H9 (cell line): Measurements from ENCODE around the gene TRPM1. TPM values are rescaled to one million over a fixed set of nuclear protein-coding genes. Genes with fewer than 3 reads are reported as not detected.

Experiments used
- DNase-seq: peaks from one replicate; pipeline ENCODE4 v3.0.0-alpha.2; 2017
- H2AFZ ChIP-seq: one replicate; pipeline ENCODE4 v1.6.1; 2013; ENCODE audit warnings: mild to moderate bottlenecking, low read length, control low read depth, moderate library complexity
- H2AK5ac ChIP-seq: 2 replicates; pipeline ENCODE4 v1.6.1; 2013; ENCODE audit warnings: low read length, control low read depth, mixed read lengths; ENCODE audit not compliant: insufficient read length
- H2BK120ac ChIP-seq: one replicate; pipeline ENCODE4 v1.6.1; 2013; ENCODE audit warnings: low read depth, mild to moderate bottlenecking, low read length, control low read depth, inconsistent platforms; ENCODE audit not compliant: poor library complexity, severe bottlenecking
- H2BK12ac ChIP-seq: 2 replicates; pipeline ENCODE4 v1.6.1; 2013; ENCODE audit warnings: low read length, control low read depth, mixed read lengths, low read depth; ENCODE audit not compliant: insufficient read length
- H2BK15ac ChIP-seq: 2 replicates; pipeline ENCODE4 v1.6.1; 2013; ENCODE audit warnings: low read depth, low read length, control low read depth
- H2BK20ac ChIP-seq: one replicate; pipeline ENCODE4 v1.6.1; 2013; ENCODE audit warnings: low read depth, mild to moderate bottlenecking, low read length, control low read depth, inconsistent platforms; ENCODE audit not compliant: poor library complexity, severe bottlenecking
- H2BK5ac ChIP-seq: 2 replicates; pipeline ENCODE4 v1.6.1; 2013; ENCODE audit warnings: low read length, control low read depth, mixed read lengths; ENCODE audit not compliant: insufficient read length
- H3K14ac ChIP-seq: 2 replicates; pipeline ENCODE4 v1.6.1; 2013; ENCODE audit warnings: low read length, control low read depth; ENCODE audit not compliant: insufficient read depth
- H3K18ac ChIP-seq: 2 replicates; pipeline ENCODE4 v1.6.1; 2013; ENCODE audit warnings: low read depth, mild to moderate bottlenecking, mixed read lengths, low read length, control low read depth; ENCODE audit not compliant: insufficient read length
- H3K23ac ChIP-seq: 2 replicates; pipeline ENCODE4 v1.6.1; 2013; ENCODE audit warnings: low read length, control low read depth, mixed read lengths, low read depth; ENCODE audit not compliant: insufficient read length
- H3K23me2 ChIP-seq: 2 replicates; pipeline ENCODE4 v1.6.1; 2013; ENCODE audit warnings: low read depth, mild to moderate bottlenecking, mixed read lengths, low read length, control low read depth; ENCODE audit not compliant: insufficient read length, poor library complexity, severe bottlenecking
- H3K27ac ChIP-seq: 2 replicates; pipeline ENCODE4 v1.5.1; 2013; ENCODE audit warnings: low read length, control low read depth, mixed read lengths, low read depth; ENCODE audit not compliant: insufficient read length
- H3K27me3 ChIP-seq: 2 replicates; pipeline ENCODE4 v1.6.1; 2013; ENCODE audit warnings: low read length, control low read depth, inconsistent platforms; ENCODE audit not compliant: insufficient read depth
- H3K4ac ChIP-seq: 2 replicates; pipeline ENCODE4 v1.6.1; 2013; ENCODE audit warnings: low read depth, mild to moderate bottlenecking, control low read depth, inconsistent platforms, low read length, moderate library complexity
- H3K4me1 ChIP-seq: 2 replicates; pipeline ENCODE4 v1.6.1; 2013; ENCODE audit warnings: low read length, control low read depth, inconsistent platforms; ENCODE audit not compliant: insufficient read depth
- H3K4me2 ChIP-seq: 2 replicates; pipeline ENCODE4 v1.6.1; 2013; ENCODE audit warnings: low read length, control low read depth, mixed read lengths; ENCODE audit not compliant: insufficient read length, insufficient read depth
- H3K56ac ChIP-seq: 2 replicates; pipeline ENCODE4 v1.6.1; 2013; ENCODE audit warnings: low read depth, mild to moderate bottlenecking, mixed read lengths, low read length, control low read depth; ENCODE audit not compliant: insufficient read length
- H3K79me1 ChIP-seq: 2 replicates; pipeline ENCODE4 v1.6.1; 2013; ENCODE audit warnings: low read depth, mild to moderate bottlenecking, moderate library complexity, low read length, control low read depth, inconsistent platforms; ENCODE audit not compliant: insufficient read depth, poor library complexity, severe bottlenecking
- H3K79me2 ChIP-seq: 2 replicates; pipeline ENCODE4 v1.6.1; 2013; ENCODE audit warnings: low read length, control low read depth, inconsistent platforms; ENCODE audit not compliant: insufficient read depth
- H3K9ac ChIP-seq: 2 replicates; pipeline ENCODE4 v1.6.1; 2013; ENCODE audit warnings: low read length, control low read depth, mixed read lengths; ENCODE audit not compliant: insufficient read length; ENCODE audit errors: extremely low read depth
- H3K9me3 ChIP-seq: one replicate; pipeline ENCODE4 v1.6.1; 2013; ENCODE audit warnings: low read depth, low read length, inconsistent platforms; ENCODE audit not compliant: control insufficient read depth
- H3T11ph ChIP-seq: one replicate; pipeline ENCODE4 v1.6.1; 2013; ENCODE audit warnings: mild to moderate bottlenecking, low read length, control low read depth, inconsistent platforms
- H4K20me1 ChIP-seq: one replicate; pipeline ENCODE4 v1.6.1; 2013; ENCODE audit not compliant: control insufficient read depth, insufficient read length, insufficient read depth
- H4K5ac ChIP-seq: 2 replicates; pipeline ENCODE4 v1.6.1; 2013; ENCODE audit warnings: low read depth, mild to moderate bottlenecking, mixed read lengths, low read length, control low read depth; ENCODE audit not compliant: insufficient read length
- H4K8ac ChIP-seq: replicated peaks from 2 replicates; pipeline ENCODE4 v1.6.1; 2013; ENCODE audit warnings: low read length, control low read depth, mixed read lengths, low read depth; ENCODE audit not compliant: insufficient read length
- H4K91ac ChIP-seq: 2 replicates; pipeline ENCODE4 v1.6.1; 2013; ENCODE audit warnings: low read depth, mild to moderate bottlenecking, moderate library complexity, mixed read lengths, low read length, control low read depth; ENCODE audit not compliant: insufficient read length
- H3K27ac Mint-ChIP-seq, 3 experiments: 2 replicates in 2 of 3; 3 replicates in 1 of 3; pipeline ENCODE4 v1.8.0; 2020 to 2021; ENCODE audit warnings: mixed read lengths in 3 of 3, mild to moderate bottlenecking in 1 of 3, moderate library complexity in 1 of 3
- H3K27me3 Mint-ChIP-seq: 2 replicates; pipeline ENCODE4 v1.8.0; 2021; ENCODE audit warnings: low read depth, mild to moderate bottlenecking, moderate library complexity, mixed read lengths
- H3K36me3 Mint-ChIP-seq, 3 experiments: 2 replicates in 2 of 3; 3 replicates in 1 of 3; pipeline ENCODE4 v1.8.0; 2020 to 2021; ENCODE audit warnings: low read depth in 3 of 3, mixed read lengths in 3 of 3; ENCODE audit not compliant: insufficient read depth in 1 of 3
- H3K4me1 Mint-ChIP-seq, 2 experiments: 2 replicates each; pipeline ENCODE4 v1.8.0; 2020; ENCODE audit warnings: mixed read lengths in 2 of 2
- H3K4me3 Mint-ChIP-seq, 2 experiments: 2 replicates in 1 of 2; 3 replicates in 1 of 2; pipeline ENCODE4 v1.8.0; 2020 to 2021; ENCODE audit warnings: mild to moderate bottlenecking in 2 of 2, mixed read lengths in 2 of 2, moderate library complexity in 1 of 2
- H3K9me3 Mint-ChIP-seq, 2 experiments: 2 replicates in 1 of 2; 3 replicates in 1 of 2; pipeline ENCODE4 v1.8.0; 2020; ENCODE audit warnings: mild to moderate bottlenecking in 2 of 2, mixed read lengths in 2 of 2, moderate library complexity in 1 of 2
- CTCF ChIP-seq: fragments of 200-600 bp; sonication (generic); conservative IDR thresholded peaks from 3 replicates; pipeline ENCODE4 v1.8.0; 2021; ENCODE audit warnings: antibody characterized with exemption, mild to moderate bottlenecking
- WGBS: extraction: QIAGEN DNeasy Blood & Tissue Kit; methylation state at CpG from one replicate; pipeline ENCODE4 v1.1.7; 2013; ENCODE audit warnings: missing lambda C conversion rate, low lambda C conversion rate, mixed read lengths; ENCODE audit not compliant: insufficient read length; ENCODE audit errors: extremely low coverage; 5-methylcytosine and 5-hydroxymethylcytosine counted together
- total RNA-seq: library from RNA; stranded (reverse); gene quantifications from 2 replicates; pipeline ENCODE4 v1.2.1, GENCODE V29; 2021

The TRPM1 gene
- total RNA-seq, 1 experiment from 2014 or later, result not detected

DNA sequence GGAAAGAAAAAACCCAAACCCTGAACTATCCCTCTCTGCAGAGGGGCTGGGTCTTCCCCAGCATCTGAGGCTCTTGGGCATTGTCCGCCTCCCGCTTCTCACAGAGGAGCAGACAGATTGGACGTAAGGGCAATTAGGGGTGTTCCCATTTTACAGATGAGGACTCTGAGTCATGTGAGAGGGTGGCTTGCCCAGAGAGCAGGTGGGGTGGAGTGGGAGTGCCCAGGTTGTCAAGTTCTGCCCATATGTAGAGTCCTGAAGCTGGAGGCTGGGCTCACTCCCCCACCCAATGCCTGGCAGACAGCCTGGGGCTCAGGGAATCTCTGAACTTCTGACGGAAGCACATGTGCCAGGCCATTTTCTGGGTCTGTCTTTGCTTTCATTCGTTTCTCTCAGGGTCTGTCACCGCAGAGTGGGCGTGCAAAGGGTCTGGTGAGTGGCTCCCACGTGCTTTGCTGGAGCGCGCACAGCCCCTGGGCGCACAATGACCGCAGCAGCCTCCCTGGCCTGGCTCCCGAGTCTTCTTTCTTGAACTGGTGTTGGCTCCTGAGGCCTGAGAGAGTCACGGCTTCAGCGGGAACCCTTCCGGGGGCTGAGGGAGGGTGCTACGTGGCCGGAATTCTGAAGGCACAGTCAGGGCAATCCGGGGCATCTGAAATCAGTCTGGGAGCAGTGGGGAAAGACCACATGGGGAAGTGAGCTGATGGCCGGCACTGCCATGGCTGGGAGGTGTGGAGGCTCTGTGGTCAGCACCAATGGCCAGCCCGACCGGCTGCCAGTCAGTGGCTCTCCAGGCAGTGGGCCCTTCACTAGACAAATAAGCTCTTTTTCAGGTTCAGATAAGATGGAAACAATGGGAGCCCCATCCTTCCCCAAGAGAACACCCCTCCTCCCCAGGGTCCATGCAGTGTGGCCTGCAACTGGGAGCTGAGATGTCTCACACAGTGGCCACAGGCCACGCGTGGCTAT, 1.1 kb upstream of the TRPM1 start:
- no peaks in the 10 kb centered on the region for H3K23me2 ChIP-seq
- Mint-ChIP-seq H3K27me3 (peaks cover 2% of the 10 kb centered on the region), H3K36me3 (no peaks in the 10 kb centered on the region; a peak in 1 of 7 replicates), H3K9me3 (no peaks in the 10 kb centered on the region), H3K27ac (no peak overlapping the region), H3K4me1 (peaks cover 26 to 28% of the 10 kb centered on the region in 2 experiments), H3K4me3 (no peak overlapping the region)
- no peak overlapping the region for H4K5ac ChIP-seq
- DNase-seq, result no peak
- no peak overlapping the region for H3K4me2 ChIP-seq
- H3K79me2 ChIP-seq, result no peaks in the 10 kb centered on the region
- no peak overlapping the region for H3K4ac ChIP-seq
- H2AK5ac ChIP-seq, result no peak overlapping the region
- H3K27ac ChIP-seq, result no peak overlapping the region
- no peak overlapping the region for H2BK5ac ChIP-seq
- no peak for TF ChIP-seq CTCF
- no peak overlapping the region for H3K23ac ChIP-seq
- H4K91ac ChIP-seq, result no peak overlapping the region
- H2BK120ac ChIP-seq, result no peak overlapping the region
- no peaks in the 10 kb centered on the region for H3K27me3 ChIP-seq
- H3K9me3 ChIP-seq, result no peaks in the 10 kb centered on the region
- H4K20me1 ChIP-seq, result no peaks in the 10 kb centered on the region
- no peak overlapping the region for H2BK15ac ChIP-seq
- H3K4me1 ChIP-seq, result peaks cover 3% of the 10 kb centered on the region; the same call in 1 of the 2 replicates
- WGBS, result no CpG with 5 or more reads among the region's 24 CpGs
- no peak overlapping the region for H4K8ac ChIP-seq
- no peak overlapping the region for H2BK12ac ChIP-seq
- no peak overlapping the region for H3T11ph ChIP-seq
- no peaks in the 10 kb centered on the region for H3K79me1 ChIP-seq
- H3K14ac ChIP-seq, result no peak overlapping the region
- no peak overlapping the region for H3K56ac ChIP-seq
- no peak overlapping the region for H3K9ac ChIP-seq
- H3K18ac ChIP-seq, result no peak overlapping the region
- no peak overlapping the region for H2BK20ac ChIP-seq
- no peak overlapping the region for H2AFZ ChIP-seq
